Epithelial cell of alveolus of lung (primary cell): ENCODE measurements around the gene AKT1S1. TPM values are rescaled to one million over a fixed set of nuclear protein-coding genes. Genes with fewer than 3 reads are reported as not detected.

Experiments used
- total RNA-seq: library from RNA; depleted of rRNA; stranded (reverse); fragments of >200 nt; gene quantifications from 2 replicates; pipeline ENCODE4 v1.2.1, GENCODE V29; 2015

Gene AKT1S1
- total RNA-seq = 25.7 and 38.6 TPM in 2 replicates

DNA sequence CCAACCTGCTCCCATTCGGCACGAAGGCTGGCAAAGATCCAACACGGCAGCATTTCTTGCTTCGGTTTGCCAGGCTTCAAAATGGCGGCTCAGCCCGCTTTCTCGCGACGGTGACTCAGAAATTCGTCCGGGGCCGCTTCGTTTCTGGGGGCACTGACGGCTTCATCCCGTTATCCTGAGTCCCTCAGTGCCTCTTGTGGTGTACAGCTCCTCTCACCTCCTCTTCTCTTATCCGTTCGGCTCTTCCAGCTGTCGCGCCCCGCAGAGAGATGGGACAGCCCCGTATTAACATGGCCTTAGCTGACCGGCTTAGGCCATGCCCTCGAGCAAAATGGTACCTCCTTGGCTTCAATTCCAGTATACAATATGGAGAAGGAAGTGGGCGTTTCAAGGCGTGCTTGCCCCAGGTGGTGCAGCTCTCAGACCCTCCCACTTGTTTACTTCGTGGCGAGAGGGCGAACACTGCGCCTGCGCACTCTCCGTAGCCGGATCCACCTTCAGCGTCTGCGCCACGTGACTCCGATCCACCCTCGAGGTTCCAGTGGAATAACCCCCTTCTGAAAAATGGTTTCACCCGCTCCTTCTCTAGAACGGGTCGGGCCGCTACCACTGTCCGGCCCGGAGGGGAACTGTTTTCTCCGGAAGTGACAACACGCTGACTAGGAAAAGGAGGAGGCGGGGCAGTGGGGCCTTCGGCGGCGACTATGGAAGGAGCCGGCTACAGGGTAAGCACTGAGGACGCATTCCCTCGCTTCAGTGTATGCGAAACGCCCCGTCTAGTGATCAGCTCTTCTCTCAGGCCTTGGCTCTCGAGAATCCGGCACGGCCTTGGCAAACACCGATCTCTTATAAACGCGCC lies at the start of gene AKT1S1, which contains the start of gene TBC1D17:
Gene AKT1S1, minus strand, starts transcription at position 336 of the 859 bp plus-strand sequence. CDS start 4,060 bp downstream, outside the sequence.
Gene TBC1D17, plus strand, starts transcription at position 683 of the 859 bp plus-strand sequence. Its CDS starts 22 bp downstream, at position 705.

DNA sequence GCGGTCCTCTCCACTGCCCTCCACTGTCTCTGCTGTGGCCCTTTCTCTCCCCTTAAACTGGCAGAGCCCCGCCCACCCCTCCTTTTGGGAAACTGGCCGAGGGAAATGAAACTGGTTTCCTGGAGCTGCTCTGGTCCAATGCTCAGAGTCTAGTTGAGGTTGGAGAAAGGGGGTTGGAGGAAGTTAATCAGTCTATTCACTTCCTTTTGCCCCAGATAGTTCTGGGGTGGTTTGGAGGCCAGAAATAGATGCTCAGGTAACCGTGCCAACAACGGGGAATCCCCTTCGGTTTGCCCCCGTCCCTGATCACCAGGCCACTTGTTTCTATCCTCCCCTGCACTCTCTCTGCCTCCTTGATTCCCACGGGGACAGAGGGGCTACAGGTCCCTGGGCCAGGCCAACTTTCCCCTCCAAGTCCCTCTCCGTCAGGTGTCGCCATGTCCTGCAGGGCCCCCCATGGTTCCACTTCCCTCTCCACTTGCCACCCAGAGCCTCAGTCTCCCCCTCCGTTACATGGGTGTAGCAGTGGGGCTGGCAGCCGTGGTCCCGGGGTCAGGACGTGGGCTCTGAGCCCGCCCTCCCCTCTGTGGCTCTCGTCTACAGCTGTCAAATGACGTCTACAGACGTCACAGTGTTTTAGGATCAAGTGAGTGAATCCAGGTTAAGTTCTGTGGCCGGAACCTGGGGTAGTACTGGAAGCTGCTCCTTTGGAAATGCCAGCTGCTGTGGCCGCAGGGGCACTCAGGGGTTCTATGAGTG lies 19.9 kb upstream of the AKT1S1 start, which contains the start of gene IL4I1:
Gene IL4I1, minus strand, starts transcription at position 25 of the 759 bp plus-strand sequence. CDS start 727 bp downstream, outside the sequence.

DNA sequence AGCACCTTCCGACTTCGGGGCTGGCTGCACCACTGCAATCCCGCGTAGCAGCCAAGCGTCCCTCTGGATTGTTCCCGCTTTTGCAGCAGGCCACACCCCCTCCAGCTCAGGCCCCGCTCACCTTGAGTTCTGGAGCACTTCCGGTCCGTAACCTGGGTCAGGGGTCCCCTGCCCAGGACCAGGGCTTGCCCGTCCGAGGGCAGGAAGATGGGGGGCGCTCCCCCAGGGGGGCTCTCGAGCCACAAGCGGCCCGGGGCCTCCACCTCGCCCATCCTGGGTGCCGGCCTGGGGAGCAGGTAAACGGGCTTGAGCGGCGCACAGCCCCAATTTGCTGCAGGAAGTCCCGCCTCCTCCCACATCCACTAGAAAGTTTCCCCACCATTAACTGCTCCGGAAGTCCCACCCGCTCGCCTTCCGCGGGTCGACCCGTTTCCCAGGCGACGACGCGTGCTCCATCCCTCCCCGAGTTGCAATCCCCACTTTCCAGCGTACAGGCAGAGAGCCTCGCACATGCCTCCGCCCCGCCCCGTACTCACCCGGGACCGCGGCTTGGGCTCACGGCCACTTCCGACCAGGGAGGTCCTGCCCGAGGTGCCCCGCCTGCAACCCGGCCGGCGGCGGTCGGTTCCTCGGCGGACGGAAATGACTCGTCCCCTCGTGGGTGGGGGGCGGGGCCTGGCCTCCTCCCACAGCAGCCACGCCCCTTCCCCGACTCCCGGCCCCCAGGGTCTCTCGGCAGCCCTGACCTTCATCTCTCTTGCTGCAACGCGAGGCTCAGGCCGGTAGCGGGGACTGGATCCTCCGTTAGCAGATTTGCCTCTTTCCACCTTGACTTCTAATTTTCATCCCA lies 10.0 kb downstream of the AKT1S1 start, which contains the start of gene PNKP:
Gene PNKP, minus strand, starts transcription at position 644 of the 850 bp plus-strand sequence. Its CDS starts 372 bp downstream, at position 272.

DNA sequence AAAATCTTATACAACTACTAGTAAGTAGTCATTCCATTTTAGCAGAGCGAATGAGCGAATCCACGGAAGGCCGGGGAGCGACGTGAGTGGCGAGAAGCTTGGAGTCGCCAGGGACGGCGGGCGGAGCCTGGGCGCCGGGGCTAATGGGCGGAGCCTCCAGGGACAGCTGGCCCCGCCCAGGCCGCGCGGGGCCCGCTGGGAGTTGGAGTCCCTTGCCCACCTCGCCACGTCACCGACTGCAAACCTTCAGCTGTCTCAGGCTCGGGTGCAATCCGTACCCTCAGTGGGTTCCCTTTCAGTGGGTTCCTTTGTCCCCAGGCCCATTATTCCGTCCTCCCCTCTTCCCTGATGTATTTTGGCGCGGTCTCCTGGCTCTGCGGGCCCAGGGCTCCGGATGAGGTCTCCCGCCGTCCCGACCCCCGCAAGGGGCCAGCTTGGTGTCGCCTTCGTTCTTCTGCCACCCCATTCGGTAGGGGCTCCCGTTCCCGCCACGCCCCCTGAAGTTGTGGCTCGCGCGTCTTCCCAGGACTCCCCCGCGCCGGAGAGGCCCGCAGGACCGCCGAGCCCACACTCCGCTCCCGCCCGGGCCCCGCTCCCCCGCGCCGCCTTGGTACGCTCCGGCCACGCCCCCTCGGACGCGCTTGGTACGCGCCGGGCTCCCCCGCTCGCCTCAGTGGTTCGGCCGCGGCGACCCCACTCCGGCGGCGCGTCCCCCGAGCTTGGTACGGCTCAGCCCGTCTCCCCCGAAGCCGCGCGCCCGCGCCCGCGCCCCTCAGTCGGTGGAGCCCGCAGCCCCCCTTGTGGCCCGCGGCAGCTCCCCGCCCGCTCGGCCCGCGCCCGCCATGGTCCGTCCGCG lies 26.4 kb downstream of the AKT1S1 start, which contains the start of gene PTOV1:
Gene PTOV1, plus strand, starts transcription at position 673 of the 856 bp plus-strand sequence.

Other genes with a start within 250 kb of the AKT1S1 start
- gene RRAS, start 237.2 kb downstream of the AKT1S1 start, total RNA-seq = 64.0 and 122 TPM in 2 replicates
- 29.5 and 39.8 TPM in 2 replicates for gene SCAF1, start 235.1 kb downstream of the AKT1S1 start, total RNA-seq
- gene IRF3, start 211.5 kb downstream of the AKT1S1 start, total RNA-seq = 43.8 and 83.4 TPM in 2 replicates
- 12.6 and 19.8 TPM in 2 replicates for gene BCL2L12, start 211.4 kb downstream of the AKT1S1 start, total RNA-seq
- 174 and 372 TPM in 2 replicates for gene PRMT1, start 200.1 kb downstream of the AKT1S1 start, total RNA-seq
- 1.7 and 2.9 TPM in 2 replicates for gene ADM5, start 187.8 kb downstream of the AKT1S1 start, total RNA-seq
- gene CPT1C, start 186.2 kb downstream of the AKT1S1 start, total RNA-seq = 15.8 and 50.0 TPM in 2 replicates
- gene TSKS, start 114.0 kb downstream of the AKT1S1 start, total RNA-seq = not detected in 2 replicates
- 128 and 138 TPM in 2 replicates for gene AP2A1, start 110.4 kb downstream of the AKT1S1 start, total RNA-seq
- 21.5 and 30.1 TPM in 2 replicates for gene FUZ, start 64.1 kb downstream of the AKT1S1 start, total RNA-seq
- gene MED25, start 59.1 kb downstream of the AKT1S1 start, total RNA-seq = 21.1 and 32.3 TPM in 2 replicates
- 94.0 and 139 TPM in 2 replicates for gene PTOV1, start 26.2 kb downstream of the AKT1S1 start, total RNA-seq
- gene PNKP, start 9.8 kb downstream of the AKT1S1 start, total RNA-seq = 29.1 and 52.8 TPM in 2 replicates
- 22.5 TPM in 2 replicates for gene TBC1D17, start 347 bp upstream of the AKT1S1 start, total RNA-seq
- 1.3 TPM in 1 of 2 replicates, not detected in the other for gene IL4I1, start 19.5 kb upstream of the AKT1S1 start, total RNA-seq
- 4.5 and 15.4 TPM in 2 replicates for gene ATF5, start 51.9 kb upstream of the AKT1S1 start, total RNA-seq
- gene NUP62, start 52.1 kb upstream of the AKT1S1 start, total RNA-seq = 25.5 and 46.2 TPM in 2 replicates
- not detected in 2 replicates for gene SIGLEC11, start 83.8 kb upstream of the AKT1S1 start, total RNA-seq
- 22.5 and 26.8 TPM in 2 replicates for gene VRK3, start 148.0 kb upstream of the AKT1S1 start, total RNA-seq
- 8.1 and 9.9 TPM in 2 replicates for gene ZNF473, start 148.7 kb upstream of the AKT1S1 start, total RNA-seq